Pancreas (tissue), 10 donors: ENCODE results near the gene DHRS4L2. TPM values are rescaled to one million over a fixed set of nuclear protein-coding genes. Genes with fewer than 3 reads are reported as not detected.
"Not testable (repeated sequence)": the region's sequence is repeated elsewhere in the genome, so short reads cannot be mapped to it uniquely, and the experiment has no call there.

ENCODE experiments used
- ATAC-seq, 4 donors: fragments of 200-7000 bp; cut with Tn5 transposase; one replicate each; pipeline versions ENCODE4 v1.8.0 to v1.9.1; 2020; ENCODE audit warnings: mild to moderate bottlenecking in 4 of 4, moderate library complexity in 4 of 4
- DNase-seq, 6 donors: peaks; one replicate each; pipeline ENCODE4 v3.0.0-alpha.2; 2020
- FAIRE-seq: peaks from 2 replicates; lab custom pipeline; 2012; peaks lifted over from hg19 to GRCh38; lab: Jason Lieb, UNC
- H3K27ac ChIP-seq, 4 donors: fragments of 200-600 bp; sonication (generic); 1 replicate in 3 of 4; 2 replicates in 1 of 4; pipeline versions ENCODE4 v1.5.0 to v1.8.0; 2020
- H3K27me3 ChIP-seq, 4 donors: fragments of 200-600 bp; one replicate each; pipeline ENCODE4 v1.8.0; 2021
- H3K36me3 ChIP-seq, 3 donors: fragments of 200-600 bp; sonication (generic) in 1 of 3; one replicate each; pipeline versions ENCODE4 v1.5.0 to v1.8.0; 2020 to 2021
- H3K4me1 ChIP-seq, 3 donors: fragments of 200-600 bp; one replicate each; pipeline ENCODE4 v1.8.0; 2021
- H3K4me3 ChIP-seq, 4 donors: fragments of 200-600 bp; sonication (generic) in 2 of 4; one replicate each; pipeline versions ENCODE4 v1.5.0 to v1.8.0; 2020 to 2021
- H3K9me3 ChIP-seq, 4 donors: fragments of 200-600 bp; one replicate each; pipeline ENCODE4 v1.8.0; 2021
- WGBS, 2 donors: extraction: QIAGEN DNeasy Blood & Tissue Kit; methylation state at CpG; one replicate each; pipeline ENCODE4 v1.1.7; 2013; 5-methylcytosine and 5-hydroxymethylcytosine counted together
- intact Hi-C, 3 donors: fragments of 100-400 bp; cut with DNase I; formaldehyde crosslinking; loops; one replicate each; pipeline versions ENCODE4 v1.11.1 to v1.14.2; 2022
- polyA plus RNA-seq, 2 donors: library from polyadenylated mRNA; stranded (reverse); fragments of 200-250 nt; gene quantifications; one replicate each; pipeline ENCODE4 v1.2.3, GENCODE V29; 2013
- total RNA-seq, 6 donors: library from RNA; stranded (reverse); fragmentation: NEBNext Ultra II Directional in 4 of 6; extraction: Animal tissue kit (Norgen Biotek cat#: 25700) in 4 of 6; gene quantifications; one replicate each; pipeline versions ENCODE4 v1.2.1 to v1.2.4, GENCODE V29; 2021 to 2023
- TF ChIP-seq, protein P1 (sequence below), 4 donors: fragments of 200-600 bp; sonication (generic) in 3 of 4; IDR thresholded peaks; one replicate each; pipeline versions ENCODE4 v1.5.0 to v1.8.0; 2021; ENCODE audit warnings: antibody characterized with exemption in 4 of 4
- donor health status: healthy with polysubstance abuse.
- donor health status: DM: no; HTN: no; CAD: no; lungs with moderate emphysema.
- donor health status: DM: no; HTN: no; CAD: no.
- donor health status: control.
- donor health status: control.
- donor health status: Bipolar disorder and iron deficiency.
- donor health status: DM: yes; HTN: yes; CAD: no.
- donor health status: DM: no; HTN: no; CAD: no.
- donor health status: DM: no; HTN: no; CAD: no.
- donor health status: DM: yes; HTN: yes; CAD: no.

The DHRS4L2 gene
- total and polyA plus RNA-seq, 8 donors: 10.3 to 35.0 (median 12.5) TPM

DNA sequence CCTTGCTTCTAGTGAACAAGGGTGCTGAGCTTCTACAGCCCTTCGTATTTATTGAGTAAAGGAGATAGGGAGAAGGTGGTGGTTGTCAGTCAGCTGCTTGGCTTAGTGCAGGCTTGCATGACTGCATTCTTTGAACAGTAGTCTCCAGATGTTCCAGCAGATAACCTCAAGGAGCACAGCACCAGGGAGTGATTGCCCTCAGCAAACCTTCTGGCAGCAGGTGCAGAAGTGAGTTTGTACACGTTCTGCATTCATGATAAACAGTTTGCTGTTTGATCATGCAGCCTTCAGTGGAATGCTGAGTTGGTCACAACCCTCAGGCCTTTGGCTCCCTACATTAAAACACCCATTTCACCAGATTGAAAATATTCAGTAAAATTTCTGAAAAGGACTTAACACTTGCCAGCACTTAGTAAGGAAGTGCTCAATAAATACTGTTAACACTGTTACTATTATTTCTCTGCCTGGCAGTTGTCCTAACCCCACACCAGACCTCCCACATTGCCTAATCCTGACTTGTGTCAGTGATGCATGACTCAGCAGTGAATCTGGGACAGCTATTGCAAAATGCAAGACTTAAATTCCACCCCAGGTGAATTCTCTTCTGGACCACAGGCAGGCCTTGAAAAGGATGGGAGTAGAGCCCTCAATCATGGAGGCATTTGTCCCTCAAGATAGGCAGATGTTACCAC lies 44.1 kb downstream of the DHRS4L2 start:
- Histone ChIP-seq H3K4me3 (no peak overlapping the region), H3K27ac (no peak overlapping the region)

DNA sequence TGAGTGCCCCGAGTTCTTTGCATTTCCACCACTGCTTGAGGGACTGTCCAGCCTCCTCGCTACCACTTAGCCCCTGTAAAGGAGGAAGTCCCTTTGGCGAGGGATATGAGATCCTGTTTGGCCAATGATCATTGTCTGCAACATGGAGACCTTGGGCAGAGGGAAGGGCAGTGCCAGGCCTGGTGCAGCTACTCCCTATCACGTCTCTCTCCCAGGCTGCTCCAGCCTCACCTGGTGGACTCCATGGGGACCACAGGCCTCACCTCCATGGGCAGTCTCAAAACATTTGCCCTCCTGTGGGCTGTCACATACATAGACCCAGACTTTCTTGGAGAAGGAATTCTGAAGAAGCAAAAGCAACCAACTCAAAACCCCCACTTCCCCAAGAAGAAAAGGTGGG lies 47.0 kb downstream of the DHRS4L2 start:
- intact Hi-C loops, H3K36me3 ChIP-seq, H3K4me1 ChIP-seq, H3K9me3 ChIP-seq, H3K27me3 ChIP-seq, FAIRE-seq: not testable (repeated sequence)
- H3K27ac ChIP-seq: peak overlapping the region; percentile 70 to 97 (median 93)
- ATAC-seq: peak; percentile 39 to 59 (median 46)
- H3K4me3 ChIP-seq: peak overlapping the region in 3 of 4 donors; percentile 12 to 65 (median 64)
- 9 to 36% methylated on average over 2 to 3 of the region's 4 CpGs for WGBS, 2 donors
- DNase-seq: peak in 1 of 6 donors; percentile 40

More for the DNA sequence above, 44.1 kb downstream of the DHRS4L2 start:
- Histone ChIP-seq H3K27me3 (no peaks in the 10 kb centered on the region), H3K9me3 (no peaks in the 10 kb centered on the region), H3K4me1 (peaks cover 0 to 9% (median 0%) of the 10 kb centered on the region in 3 donors), H3K36me3 (no peaks in the 10 kb centered on the region)
- FAIRE-seq (no peak), DNase-seq (no peak), ATAC-seq (no peak)
- intact Hi-C loops: no loop called here
- WGBS, 2 donors: 44 to 47% methylated on average over 2 of the region's 2 CpGs
- TF ChIP-seq, protein P1, sequence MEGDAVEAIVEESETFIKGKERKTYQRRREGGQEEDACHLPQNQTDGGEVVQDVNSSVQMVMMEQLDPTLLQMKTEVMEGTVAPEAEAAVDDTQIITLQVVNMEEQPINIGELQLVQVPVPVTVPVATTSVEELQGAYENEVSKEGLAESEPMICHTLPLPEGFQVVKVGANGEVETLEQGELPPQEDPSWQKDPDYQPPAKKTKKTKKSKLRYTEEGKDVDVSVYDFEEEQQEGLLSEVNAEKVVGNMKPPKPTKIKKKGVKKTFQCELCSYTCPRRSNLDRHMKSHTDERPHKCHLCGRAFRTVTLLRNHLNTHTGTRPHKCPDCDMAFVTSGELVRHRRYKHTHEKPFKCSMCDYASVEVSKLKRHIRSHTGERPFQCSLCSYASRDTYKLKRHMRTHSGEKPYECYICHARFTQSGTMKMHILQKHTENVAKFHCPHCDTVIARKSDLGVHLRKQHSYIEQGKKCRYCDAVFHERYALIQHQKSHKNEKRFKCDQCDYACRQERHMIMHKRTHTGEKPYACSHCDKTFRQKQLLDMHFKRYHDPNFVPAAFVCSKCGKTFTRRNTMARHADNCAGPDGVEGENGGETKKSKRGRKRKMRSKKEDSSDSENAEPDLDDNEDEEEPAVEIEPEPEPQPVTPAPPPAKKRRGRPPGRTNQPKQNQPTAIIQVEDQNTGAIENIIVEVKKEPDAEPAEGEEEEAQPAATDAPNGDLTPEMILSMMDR (IDR thresholded peaks at IDR 0.05): no peak

DNA sequence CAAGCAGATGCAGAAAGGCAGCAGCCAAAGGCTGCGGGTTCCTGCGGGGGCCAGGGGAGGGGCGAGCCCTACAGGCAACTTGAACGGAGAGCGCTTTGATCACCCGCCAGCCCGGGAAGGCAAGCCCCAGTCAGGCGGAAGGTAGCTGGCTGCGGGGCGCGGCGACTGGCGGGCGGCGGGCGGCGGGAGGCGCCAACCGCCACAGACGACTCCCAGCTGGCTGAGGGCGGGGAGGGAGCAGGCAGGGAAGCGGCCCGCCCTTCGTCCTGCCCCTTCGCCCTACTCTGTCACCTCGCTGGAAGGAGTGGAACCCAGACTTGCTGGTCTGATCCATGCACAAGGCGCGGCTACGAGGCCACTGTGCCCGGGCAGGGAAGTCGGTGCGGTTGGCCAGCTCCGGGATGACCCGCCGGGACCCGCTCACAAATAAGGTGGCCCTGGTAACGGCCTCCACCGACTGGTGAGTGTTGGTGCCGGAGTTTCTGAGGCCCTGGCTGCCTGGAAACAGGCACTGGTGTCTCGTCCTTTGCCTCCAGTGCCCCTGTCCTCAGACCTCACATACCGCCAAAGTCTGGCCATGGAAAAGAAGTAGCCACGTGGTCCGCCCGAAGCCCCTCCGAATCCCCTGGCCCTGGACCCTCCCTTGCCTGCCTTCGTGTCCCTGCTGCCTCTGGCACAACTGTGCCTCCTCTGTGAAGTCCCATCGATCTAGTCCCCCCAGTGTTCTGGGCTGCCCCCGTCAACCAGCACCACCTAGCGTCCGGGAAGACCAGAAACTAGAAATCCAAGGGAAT lies 47.6 kb downstream of the DHRS4L2 start:
- intact Hi-C loops: no loop called here
- Histone ChIP-seq H3K9me3 (no peaks in the 10 kb centered on the region), H3K27ac (peak overlapping the region; percentile 70 to 97 (median 93)), H3K27me3 (no peaks in the 10 kb centered on the region), H3K4me1 (peaks cover 0 to 9% (median 0%) of the 10 kb centered on the region in 3 donors), H3K4me3 (peak overlapping the region; percentile 12 to 65 (median 53)), H3K36me3 (no peaks in the 10 kb centered on the region)
- 0% methylated on average over 43 to 50 of the region's 50 CpGs for WGBS, 2 donors
- TF ChIP-seq, protein P1 (IDR thresholded peaks at IDR 0.05): peak; percentile 27 to 60 (median 54)
- DNase-seq (peak; percentile 84 to 94 (median 87)), FAIRE-seq (no peak), ATAC-seq (peak; percentile 90 to 95 (median 93))

DNA sequence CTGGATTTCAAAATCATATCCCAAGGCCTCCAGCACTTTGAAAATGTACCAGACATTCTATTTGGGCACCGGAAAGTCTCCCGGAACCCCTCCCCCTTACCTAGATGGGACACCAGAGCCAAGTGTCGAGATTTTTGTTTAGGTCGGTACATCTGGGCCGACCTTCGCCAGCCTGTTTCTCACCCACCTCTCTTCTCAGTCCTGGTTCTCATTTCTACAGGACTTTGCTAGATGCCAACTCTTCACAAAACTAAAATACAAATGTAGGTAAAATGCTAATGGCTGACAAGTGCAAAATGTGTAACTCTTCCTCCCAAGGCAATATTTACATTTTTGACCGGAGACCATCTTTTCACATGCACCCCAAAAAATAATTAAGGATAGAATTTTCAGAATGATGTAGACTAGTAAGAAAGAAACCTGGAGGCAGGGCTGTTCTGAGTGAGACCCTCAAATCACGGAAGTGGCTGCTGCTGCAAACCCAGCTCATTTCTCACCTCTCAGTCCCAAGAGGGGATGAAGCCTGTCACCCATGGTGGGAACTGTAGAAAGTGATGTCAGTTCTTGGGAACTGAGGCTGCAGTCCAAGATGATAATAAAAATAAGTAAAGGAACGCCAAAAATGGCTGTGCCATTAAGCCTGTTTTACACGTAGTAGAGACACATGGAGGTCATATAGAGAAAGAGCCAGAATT lies 48.4 kb downstream of the DHRS4L2 start:
- 26 to 35% methylated on average over 10 of the region's 10 CpGs for WGBS, 2 donors
- H3K4me1 ChIP-seq, intact Hi-C loops, H3K27me3 ChIP-seq, DNase-seq, H3K9me3 ChIP-seq, ATAC-seq, H3K36me3 ChIP-seq, FAIRE-seq: not testable (repeated sequence)
- H3K4me3 ChIP-seq: peak overlapping the region in 3 of 4 donors; percentile 12 to 65 (median 64)
- H3K27ac ChIP-seq: peak overlapping the region; percentile 70 to 97 (median 93)

DNA sequence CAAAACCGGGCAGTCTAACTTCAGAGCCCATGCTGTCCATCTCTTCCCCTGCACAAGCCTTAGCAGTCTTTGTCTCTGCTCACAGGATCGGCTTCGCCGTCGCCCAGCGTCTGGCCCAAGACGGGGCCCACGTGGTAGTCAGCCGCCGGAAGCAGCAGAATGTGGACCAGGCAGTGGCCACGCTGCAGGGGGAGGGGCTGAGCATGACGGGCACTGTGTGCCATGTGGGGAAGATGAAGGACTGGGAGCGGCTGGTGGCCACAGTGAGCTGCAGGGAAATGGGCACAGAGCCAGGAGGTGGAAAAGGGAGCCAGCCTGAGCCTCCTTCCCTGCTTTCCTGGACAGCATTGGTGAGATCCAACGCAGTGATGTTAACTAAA lies 48.9 kb downstream of the DHRS4L2 start:
- Histone ChIP-seq H3K4me3 (no peak overlapping the region), H3K27me3 (no peaks in the 10 kb centered on the region), H3K27ac (no peak overlapping the region), H3K36me3 (no peaks in the 10 kb centered on the region), H3K9me3 (no peaks in the 10 kb centered on the region), H3K4me1 (peaks cover 0 to 9% (median 0%) of the 10 kb centered on the region in 3 donors)
- DNase-seq: peak in 4 of 6 donors; percentile 59 to 79 (median 65)
- intact Hi-C loops: no loop called here
- TF ChIP-seq, protein P1 (IDR thresholded peaks at IDR 0.05): no peak
- no peak for FAIRE-seq
- ATAC-seq: no peak
- 60 to 62% methylated on average over 14 of the region's 14 CpGs for WGBS, 2 donors
